Measurements from ENCODE around the gene TNF.
A peak's percentile ranks its signal among the peaks of the same experiment; 100 is the strongest.

Gene TNF

DNA sequence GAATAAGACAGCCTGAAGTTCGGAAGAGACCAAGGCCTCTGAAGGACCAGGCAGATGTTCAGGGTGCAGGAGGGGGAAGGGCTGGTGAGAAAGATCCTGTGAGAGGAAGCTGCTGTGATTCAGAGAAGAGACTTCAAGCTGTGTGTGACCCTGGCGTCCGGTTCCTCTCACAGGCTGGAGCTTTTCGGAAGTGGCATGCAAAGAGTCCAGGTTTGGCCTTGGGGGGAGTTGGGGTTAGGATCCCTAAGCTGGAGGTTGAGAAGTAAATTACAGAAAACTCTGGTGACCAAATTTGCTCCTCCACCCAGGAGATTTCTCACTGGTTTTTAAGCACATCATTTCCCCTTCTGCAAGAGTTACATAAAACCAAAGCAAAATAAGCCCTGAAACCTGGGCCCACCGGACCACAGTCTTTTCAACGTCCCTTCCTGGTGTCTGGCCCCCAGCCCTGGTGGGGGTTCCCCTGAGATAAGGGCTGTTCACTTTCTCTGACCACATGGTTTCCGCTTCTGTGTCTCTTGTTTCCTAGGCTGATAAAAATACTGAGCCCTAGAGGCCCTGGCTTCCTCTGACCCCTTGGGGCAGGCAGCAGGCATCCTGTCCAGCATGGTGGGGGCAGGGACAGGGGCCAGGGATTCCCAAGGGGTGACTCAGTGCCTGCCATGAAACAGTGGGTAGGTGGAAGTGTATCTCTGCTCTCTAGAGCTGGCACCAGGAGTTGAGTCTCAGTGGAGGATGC, 15.2 kb upstream of the TNF start:
- Histone ChIP-seq H3K4me2 (ENCODE audit: low read depth, low read length, poor library complexity, severe bottlenecking) (peak overlapping the region; percentile 77), H4K20me1 (ENCODE audit: low read depth, low read length) (no peaks in the 10 kb centered on the region), H3K9me3 (ENCODE audit: insufficient read depth, low read length) (no peaks in the 10 kb centered on the region), H3K4me3 (ENCODE audit: insufficient read depth, low read length, poor library complexity, severe bottlenecking) (peak overlapping the region; percentile 41), H3K27ac (ENCODE audit: low read depth, low read length) (peak overlapping the region; percentile 94), H3F3A (ENCODE audit: insufficient read depth) (peaks cover 73% of the 10 kb centered on the region), H2AFZ (ENCODE audit: low read depth, low read length, severe bottlenecking) (no peak overlapping the region), H3K9ac (ENCODE audit: low read length) (peak overlapping the region; percentile 69), H3K9me2 (replicated peaks; ENCODE audit: insufficient read depth, low read length) (no peaks in the 10 kb centered on the region), H3K36me3 (ENCODE audit: low read length) (no peaks in the 10 kb centered on the region), H3K79me2 (ENCODE audit: insufficient read depth, low read length) (peaks cover 8% of the 10 kb centered on the region; the same call in 1 of the 2 replicates), H3K27me3 (ENCODE audit: low read length) (no peaks in the 10 kb centered on the region)
- TF ChIP-seq, protein P1, sequence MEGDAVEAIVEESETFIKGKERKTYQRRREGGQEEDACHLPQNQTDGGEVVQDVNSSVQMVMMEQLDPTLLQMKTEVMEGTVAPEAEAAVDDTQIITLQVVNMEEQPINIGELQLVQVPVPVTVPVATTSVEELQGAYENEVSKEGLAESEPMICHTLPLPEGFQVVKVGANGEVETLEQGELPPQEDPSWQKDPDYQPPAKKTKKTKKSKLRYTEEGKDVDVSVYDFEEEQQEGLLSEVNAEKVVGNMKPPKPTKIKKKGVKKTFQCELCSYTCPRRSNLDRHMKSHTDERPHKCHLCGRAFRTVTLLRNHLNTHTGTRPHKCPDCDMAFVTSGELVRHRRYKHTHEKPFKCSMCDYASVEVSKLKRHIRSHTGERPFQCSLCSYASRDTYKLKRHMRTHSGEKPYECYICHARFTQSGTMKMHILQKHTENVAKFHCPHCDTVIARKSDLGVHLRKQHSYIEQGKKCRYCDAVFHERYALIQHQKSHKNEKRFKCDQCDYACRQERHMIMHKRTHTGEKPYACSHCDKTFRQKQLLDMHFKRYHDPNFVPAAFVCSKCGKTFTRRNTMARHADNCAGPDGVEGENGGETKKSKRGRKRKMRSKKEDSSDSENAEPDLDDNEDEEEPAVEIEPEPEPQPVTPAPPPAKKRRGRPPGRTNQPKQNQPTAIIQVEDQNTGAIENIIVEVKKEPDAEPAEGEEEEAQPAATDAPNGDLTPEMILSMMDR (IDR thresholded peaks at IDR 0.05; ENCODE audit: insufficient read depth, low read length, poor library complexity, severe bottlenecking), result no peak
- TF ChIP-seq EZH2phosphoT487 (conservative IDR thresholded peaks at IDR 0.05; ENCODE audit: low read length), result no peak

DNA sequence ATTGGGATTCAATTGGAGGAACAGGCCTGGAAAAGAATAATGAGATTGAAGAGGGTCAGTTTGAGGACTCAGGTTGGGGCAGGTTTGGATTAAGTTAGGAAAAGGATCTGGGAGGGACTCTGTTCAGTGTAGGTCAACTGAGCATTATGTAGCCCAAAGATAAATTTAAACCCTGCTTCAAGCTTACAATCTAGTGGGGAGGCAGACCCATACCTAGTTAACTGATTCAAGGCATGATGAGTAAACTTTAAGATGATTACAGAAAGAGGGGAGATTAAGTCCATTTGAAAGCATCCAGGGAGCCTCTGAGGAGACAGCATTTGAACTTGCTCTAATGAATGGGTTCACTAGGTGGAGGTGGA, 14.7 kb upstream of the TNF start:
- Histone ChIP-seq H3K9me2 (replicated peaks; ENCODE audit: insufficient read depth, low read length) (no peaks in the 10 kb centered on the region), H3F3A (ENCODE audit: insufficient read depth) (peaks cover 78% of the 10 kb centered on the region), H3K9me3 (ENCODE audit: insufficient read depth, low read length) (no peaks in the 10 kb centered on the region), H3K4me3 (ENCODE audit: insufficient read depth, low read length, poor library complexity, severe bottlenecking) (peak overlapping the region; percentile 0), H3K27me3 (ENCODE audit: low read length) (no peaks in the 10 kb centered on the region), H3K9ac (ENCODE audit: low read length) (peak overlapping the region; percentile 69), H4K20me1 (ENCODE audit: low read depth, low read length) (no peaks in the 10 kb centered on the region), H3K36me3 (ENCODE audit: low read length) (no peaks in the 10 kb centered on the region), H2AFZ (ENCODE audit: low read depth, low read length, severe bottlenecking) (no peak overlapping the region), H3K4me2 (ENCODE audit: low read depth, low read length, poor library complexity, severe bottlenecking) (peak overlapping the region; percentile 77), H3K79me2 (ENCODE audit: insufficient read depth, low read length) (peaks cover 8% of the 10 kb centered on the region; the same call in 1 of the 2 replicates), H3K27ac (ENCODE audit: low read depth, low read length) (peak overlapping the region; percentile 94)
- TF ChIP-seq, protein P1 (IDR thresholded peaks at IDR 0.05; ENCODE audit: insufficient read depth, low read length, poor library complexity, severe bottlenecking), result no peak
- no peak for TF ChIP-seq EZH2phosphoT487 (conservative IDR thresholded peaks at IDR 0.05; ENCODE audit: low read length)

DNA sequence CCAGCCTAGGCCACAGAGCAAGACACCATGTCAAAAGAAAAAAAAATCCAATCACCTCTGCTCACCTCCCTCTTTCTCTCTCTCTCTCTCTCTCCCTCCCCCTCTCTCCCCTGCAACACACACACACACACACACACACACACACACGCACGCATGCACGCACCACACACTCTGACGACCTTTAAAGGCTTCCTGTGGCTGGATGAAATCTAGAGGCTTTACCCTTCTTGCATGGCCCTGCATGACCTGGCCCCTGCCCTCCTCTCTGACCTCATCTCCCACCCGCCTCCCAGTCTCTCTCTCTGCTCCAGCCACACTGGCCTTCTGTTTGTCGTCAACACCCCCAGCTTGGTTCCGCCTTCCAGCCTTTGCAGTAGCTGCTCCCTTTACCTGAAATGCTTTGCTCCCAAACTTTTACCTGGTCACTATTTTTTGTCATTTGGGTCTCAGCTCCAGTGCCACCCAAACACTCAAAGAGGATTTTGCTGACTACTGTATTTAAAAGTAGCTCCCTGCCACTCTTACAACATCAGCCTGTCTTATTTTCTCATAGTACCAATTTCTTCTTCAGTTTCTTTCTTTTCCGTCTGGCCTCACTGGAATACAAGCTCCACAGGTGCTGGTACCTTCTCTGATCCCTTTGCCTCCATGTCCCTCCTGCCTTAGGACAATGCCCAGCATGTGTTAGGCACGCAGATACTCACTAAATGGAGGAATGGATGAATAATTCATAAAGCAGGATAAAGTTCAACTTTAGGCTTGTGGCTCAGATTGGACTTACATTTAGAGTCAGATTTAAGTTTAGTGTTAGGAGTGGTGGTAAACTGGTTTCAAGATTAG, 7.6 kb upstream of the TNF start:
- H3K9me2 ChIP-seq (replicated peaks; ENCODE audit: insufficient read depth, low read length), result no peaks in the 10 kb centered on the region
- peaks cover 72% of the 10 kb centered on the region for H3F3A ChIP-seq (ENCODE audit: insufficient read depth)
- no peaks in the 10 kb centered on the region for H4K20me1 ChIP-seq (ENCODE audit: low read depth, low read length)
- no peaks in the 10 kb centered on the region for H3K27me3 ChIP-seq (ENCODE audit: low read length)
- no peak overlapping the region for H3K4me3 ChIP-seq (ENCODE audit: insufficient read depth, low read length, poor library complexity, severe bottlenecking)
- H3K9me3 ChIP-seq (ENCODE audit: insufficient read depth, low read length), result no peaks in the 10 kb centered on the region
- H3K79me2 ChIP-seq (ENCODE audit: insufficient read depth, low read length), result peaks cover 51% of the 10 kb centered on the region
- peak overlapping the region; percentile 86 for H3K4me2 ChIP-seq (ENCODE audit: low read depth, low read length, poor library complexity, severe bottlenecking)
- H3K36me3 ChIP-seq (ENCODE audit: low read length), result no peaks in the 10 kb centered on the region
- TF ChIP-seq, protein P1 (IDR thresholded peaks at IDR 0.05; ENCODE audit: insufficient read depth, low read length, poor library complexity, severe bottlenecking), result no peak
- TF ChIP-seq EZH2phosphoT487 (conservative IDR thresholded peaks at IDR 0.05; ENCODE audit: low read length), result no peak
- H3K27ac ChIP-seq (ENCODE audit: low read depth, low read length), result peak overlapping the region; percentile 92
- H2AFZ ChIP-seq (ENCODE audit: low read depth, low read length, severe bottlenecking), result no peak overlapping the region
- peak overlapping the region; percentile 84 for H3K9ac ChIP-seq (ENCODE audit: low read length)
